ENCODE measurements around the gene KCNS1.

DNA sequence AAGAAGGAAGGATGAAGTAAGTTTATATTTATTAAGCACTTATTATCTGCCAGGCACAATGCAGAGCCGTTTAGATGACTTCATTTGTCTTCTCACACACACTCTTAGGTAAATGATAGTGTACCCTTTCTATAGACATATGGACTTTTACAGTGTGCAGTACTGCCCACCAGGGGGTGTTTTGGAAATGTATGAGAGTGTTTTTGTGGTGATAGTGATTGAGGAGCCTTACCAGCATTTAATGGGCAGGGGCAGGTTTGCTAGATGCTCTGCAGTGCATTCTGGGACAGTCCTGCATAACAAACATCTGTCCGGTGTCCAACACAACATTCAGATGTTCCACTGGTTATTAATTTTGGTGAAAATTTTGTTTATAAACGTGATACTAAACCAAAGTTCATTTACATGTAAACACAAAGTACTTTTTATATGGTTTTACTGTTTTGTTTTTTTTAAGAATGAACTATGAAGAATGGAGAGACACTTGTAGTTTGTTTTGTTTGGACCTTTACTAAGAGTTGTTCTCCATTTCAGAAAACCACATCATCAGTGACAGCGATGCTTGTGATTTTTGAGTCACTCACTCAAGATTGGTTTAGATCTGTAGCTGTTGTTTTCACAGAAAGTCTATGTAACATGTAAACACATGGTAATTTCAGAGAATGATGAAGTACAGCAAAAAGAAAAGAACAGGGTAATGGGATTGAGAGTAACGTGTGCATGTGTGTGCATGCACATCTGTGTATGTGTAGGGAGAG lies 19.9 kb downstream of the KCNS1 start:
- TF ChIP-seq, protein P1, sequence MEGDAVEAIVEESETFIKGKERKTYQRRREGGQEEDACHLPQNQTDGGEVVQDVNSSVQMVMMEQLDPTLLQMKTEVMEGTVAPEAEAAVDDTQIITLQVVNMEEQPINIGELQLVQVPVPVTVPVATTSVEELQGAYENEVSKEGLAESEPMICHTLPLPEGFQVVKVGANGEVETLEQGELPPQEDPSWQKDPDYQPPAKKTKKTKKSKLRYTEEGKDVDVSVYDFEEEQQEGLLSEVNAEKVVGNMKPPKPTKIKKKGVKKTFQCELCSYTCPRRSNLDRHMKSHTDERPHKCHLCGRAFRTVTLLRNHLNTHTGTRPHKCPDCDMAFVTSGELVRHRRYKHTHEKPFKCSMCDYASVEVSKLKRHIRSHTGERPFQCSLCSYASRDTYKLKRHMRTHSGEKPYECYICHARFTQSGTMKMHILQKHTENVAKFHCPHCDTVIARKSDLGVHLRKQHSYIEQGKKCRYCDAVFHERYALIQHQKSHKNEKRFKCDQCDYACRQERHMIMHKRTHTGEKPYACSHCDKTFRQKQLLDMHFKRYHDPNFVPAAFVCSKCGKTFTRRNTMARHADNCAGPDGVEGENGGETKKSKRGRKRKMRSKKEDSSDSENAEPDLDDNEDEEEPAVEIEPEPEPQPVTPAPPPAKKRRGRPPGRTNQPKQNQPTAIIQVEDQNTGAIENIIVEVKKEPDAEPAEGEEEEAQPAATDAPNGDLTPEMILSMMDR (IDR thresholded peaks at IDR 0.05), result peak in 1 of 7 experiments; percentile 12
- TF ChIP-seq POLR2A (IDR thresholded peaks at IDR 0.05) (no peak), EP300 (IDR thresholded peaks at IDR 0.05) (no peak)

Measured in stomach (tissue), 4 donors.